GM18511 (cell line): ENCODE data around the gene FEZF1.
A peak's percentile ranks its signal among the peaks of the same experiment; 100 is the strongest.

ENCODE experiments used
- ATAC-seq: cut with Tn5 transposase; IDR thresholded peaks from one replicate; pipeline ENCODE4 v1.9.1; 2021; ENCODE audit warnings: mild to moderate bottlenecking, moderate library complexity; ENCODE audit not compliant: unreplicated experiment

Gene FEZF1

DNA sequence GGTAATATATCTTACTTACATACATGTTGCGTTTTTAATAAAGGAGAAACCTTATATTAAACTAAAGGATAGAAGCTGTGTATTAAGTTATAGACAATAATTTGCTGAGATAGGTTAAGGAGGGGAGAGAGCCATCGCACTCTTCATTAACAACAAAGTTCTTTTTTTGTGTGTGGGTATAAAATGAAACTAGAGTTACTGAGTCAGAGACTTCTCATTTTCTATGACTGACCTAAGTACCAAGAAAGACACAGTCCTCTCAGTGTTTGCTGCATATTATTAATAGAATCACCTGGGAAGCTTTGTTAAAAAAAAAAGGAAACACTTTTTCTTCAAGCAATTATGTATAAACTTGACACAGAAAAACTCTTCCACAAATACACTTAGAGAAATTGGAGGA lies 31.4 kb downstream of the FEZF1 start:
- peak; percentile 53 for ATAC-seq

DNA sequence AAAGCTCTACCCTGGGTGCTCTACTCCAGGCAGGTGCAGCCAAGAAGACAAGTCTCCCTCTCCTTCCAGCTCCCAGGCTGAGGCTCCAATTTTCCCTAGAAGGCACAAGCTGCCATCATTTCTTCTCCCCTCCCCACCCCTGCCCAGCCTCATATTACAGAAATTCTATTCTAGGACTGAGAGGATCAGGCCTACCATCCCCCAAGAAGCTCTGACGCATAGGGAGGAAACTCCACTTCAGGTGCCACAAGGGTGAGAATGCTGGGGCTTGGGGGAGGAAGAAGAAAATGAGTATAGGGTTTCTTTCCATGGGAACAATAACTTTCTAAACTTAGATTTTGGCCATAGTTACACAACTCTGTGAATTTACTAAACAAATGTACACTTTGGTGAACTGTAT lies 35.3 kb downstream of the FEZF1 start:
- ATAC-seq, result no peak

DNA sequence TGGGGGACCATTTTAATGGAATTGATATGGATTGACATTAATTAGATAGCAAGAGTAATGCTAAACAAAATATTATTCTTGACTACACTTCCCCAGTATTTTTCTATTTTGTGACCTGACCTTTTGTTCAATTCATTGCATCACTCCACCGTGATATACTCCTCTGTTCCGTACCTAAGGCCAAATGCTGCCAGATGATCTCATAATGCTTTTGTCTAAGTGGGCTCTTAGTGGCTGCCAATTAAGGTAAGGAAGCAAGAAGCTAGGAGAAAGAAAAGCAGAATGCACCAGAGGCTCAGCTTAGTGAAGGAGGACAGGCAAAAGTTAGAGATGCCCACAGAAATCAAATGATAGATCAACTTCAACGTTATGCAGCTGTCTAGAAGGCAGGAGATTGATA lies 36.4 kb downstream of the FEZF1 start:
- no peak for ATAC-seq

DNA sequence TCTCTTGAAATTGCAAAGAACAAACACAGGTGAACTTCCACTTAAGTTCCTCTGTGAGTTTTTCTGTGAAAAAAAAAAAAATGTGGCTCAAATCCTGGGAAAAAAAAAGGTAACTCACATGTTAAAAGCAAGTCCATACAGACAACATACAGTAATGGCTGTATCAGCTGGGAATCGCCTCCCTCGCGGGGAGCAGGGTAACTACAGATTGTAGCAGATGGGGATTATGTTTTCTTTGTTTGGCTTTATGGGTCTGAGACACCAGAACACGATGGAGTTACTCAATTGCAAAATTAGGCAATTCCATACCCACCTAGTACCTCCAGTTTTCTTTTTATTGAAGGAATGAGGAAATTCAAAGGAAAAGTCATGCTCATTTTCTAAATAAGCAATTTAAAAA lies 42.3 kb downstream of the FEZF1 start:
- ATAC-seq, result no peak

DNA sequence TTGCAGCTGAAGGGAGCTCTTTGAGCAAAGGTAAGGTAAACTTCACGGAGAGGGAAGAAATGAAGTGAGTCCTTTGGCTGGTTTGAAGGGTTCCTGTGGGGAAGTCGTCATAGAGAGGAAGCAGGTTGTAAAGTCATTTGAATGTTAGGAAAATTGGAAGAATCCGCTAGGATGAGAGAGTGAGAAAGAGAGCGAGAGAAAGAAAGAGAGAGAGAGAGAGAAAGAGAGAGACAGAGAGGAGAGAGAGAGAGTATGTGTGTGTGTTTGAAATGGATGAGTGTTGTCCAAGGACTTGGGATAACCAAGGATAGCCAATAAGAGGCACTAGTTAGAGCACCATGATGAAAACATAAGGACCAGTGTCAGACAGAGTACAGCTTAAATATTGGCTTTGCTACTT lies 43.1 kb downstream of the FEZF1 start:
- ATAC-seq, result no peak

DNA sequence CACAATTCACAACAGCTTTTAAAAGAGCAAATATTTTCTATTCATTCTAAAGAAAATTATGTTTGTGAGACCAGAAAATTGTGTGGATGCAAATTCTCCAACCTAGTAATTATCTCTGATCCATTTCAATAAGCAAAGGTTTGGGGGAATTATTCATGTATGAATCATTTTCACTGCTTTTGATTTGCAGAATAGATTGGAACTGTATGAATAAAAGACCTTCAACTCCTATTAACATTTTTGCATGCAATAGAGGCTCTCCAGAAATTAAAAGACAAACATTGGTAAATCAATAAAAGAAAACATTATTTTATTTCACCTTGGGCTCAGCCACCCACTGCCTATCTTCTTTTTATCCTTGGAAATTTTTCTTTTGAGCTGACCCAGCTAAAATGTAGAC lies 43.5 kb downstream of the FEZF1 start:
- no peak for ATAC-seq

DNA sequence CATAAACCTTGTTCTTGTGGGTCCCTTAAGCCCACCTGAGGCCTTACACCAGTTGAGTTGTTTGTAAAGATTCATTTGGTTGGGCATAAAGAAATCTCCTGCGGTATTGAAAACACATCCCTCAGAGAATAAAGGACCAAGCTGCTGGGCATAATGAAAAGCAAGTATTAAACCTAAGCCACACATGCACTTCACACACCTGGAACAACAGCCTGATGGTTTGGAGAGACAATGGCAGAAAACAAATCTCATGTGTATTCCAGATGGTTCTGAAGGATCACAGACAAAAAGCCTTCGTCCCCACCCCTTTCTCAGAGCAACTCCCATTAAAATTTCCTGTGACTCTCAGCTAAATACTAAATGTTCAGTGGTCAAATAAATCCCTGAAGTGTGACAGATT lies 44.2 kb downstream of the FEZF1 start:
- no peak for ATAC-seq

DNA sequence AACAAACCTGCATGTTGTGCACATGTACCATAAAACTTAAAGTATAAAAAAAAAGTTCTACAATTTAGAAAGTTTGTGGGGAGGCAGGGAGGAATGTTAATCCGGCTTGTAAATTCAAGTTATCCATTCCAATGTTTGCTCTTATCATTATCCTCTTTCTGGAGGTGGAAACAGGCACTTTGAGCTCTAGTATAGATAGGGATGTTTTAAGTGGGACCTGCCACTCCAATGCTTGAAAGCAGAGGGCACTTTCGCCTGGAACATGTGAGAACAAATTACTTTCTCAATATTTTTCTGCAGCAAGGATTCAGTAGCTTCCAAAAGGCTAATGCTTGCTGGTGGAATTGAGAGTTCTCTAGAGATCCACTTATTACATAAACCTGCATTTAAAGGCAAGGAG lies 45.6 kb downstream of the FEZF1 start:
- ATAC-seq, result no peak

DNA sequence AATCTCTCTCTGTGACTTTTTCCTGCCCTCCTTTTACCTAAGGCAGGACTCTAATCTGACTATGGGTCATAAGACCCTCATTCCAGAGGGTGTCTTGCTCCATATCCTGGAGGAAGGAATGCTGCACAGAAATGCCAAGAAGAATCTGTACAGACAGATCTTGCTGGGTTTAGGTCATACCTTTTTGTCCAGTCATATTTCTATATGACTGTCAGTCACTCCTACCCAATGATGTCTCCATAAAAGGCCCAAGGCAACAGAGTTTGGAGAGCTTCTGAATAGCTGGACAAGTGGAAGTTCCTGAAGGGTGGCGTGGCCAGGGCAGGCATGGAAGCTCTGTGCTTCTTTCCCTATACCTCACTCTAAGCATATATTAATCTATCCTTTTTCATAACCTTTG lies 47.5 kb downstream of the FEZF1 start:
- ATAC-seq, result no peak

DNA sequence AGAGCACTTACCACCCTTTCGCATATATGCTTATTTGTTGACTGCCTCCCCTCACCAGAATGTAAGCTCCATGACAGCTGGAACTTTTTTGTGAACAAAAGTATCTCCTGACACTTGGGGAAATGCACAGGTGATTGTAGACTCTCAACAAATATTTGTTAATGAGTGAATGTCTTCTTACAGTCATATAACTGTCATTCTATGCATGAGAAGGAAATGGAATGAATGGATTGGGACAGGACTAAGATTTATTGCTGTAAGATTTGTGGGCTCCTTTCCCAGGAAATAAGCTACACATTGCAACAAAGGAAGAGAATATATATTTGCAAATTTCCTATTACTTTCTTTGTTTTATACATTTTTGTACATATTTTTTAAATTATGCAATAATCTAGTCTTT lies 48.5 kb downstream of the FEZF1 start:
- ATAC-seq, result no peak

DNA sequence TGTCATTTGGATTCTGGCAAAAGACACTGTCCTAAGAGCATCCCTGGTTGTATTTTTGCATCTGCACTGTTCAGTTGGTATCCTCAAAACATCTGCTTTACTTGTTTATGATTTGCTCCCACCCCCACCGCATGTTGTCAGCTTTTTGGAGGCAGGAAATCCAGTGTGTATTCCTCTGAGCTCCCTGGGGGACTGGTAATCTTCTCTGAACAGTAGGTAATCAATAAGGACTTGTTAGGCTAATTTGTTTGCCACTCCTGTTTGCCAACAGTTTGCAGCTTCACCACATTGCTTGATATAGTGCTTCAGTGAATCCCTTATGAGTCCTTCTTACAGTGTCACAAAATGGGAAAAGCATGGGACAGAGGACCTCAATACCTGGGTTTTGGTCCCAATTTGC lies 49.1 kb downstream of the FEZF1 start:
- no peak for ATAC-seq
